Measurements from ENCODE around the gene PIGC.

DNA sequence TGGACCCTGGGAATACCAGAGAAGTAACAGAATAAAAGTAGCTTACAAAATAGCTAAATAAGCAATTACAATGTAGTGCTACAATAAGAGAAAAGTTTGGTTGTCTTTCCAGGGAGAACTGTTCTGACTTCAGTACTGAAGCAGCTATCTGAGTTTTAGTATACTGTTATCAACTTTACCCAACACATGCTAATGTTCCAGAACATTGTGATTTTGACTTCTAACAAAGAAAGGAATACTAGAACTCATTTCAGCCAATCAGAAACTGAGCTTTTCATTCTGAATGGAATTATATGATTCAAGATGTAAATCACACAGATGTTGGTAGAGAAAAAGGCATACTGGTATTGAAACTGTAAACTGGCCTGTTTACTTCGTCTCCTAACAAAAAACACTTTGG is 23.5 kb downstream of the PIGC start, which contains the start of gene C1orf105:
- TF ChIP-seq, protein P1, sequence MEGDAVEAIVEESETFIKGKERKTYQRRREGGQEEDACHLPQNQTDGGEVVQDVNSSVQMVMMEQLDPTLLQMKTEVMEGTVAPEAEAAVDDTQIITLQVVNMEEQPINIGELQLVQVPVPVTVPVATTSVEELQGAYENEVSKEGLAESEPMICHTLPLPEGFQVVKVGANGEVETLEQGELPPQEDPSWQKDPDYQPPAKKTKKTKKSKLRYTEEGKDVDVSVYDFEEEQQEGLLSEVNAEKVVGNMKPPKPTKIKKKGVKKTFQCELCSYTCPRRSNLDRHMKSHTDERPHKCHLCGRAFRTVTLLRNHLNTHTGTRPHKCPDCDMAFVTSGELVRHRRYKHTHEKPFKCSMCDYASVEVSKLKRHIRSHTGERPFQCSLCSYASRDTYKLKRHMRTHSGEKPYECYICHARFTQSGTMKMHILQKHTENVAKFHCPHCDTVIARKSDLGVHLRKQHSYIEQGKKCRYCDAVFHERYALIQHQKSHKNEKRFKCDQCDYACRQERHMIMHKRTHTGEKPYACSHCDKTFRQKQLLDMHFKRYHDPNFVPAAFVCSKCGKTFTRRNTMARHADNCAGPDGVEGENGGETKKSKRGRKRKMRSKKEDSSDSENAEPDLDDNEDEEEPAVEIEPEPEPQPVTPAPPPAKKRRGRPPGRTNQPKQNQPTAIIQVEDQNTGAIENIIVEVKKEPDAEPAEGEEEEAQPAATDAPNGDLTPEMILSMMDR (tag by site-specific recombination; IDR thresholded peaks at IDR 0.05): no peak
- TF ChIP-seq ZNF701 (tag by site-specific recombination; IDR thresholded peaks at IDR 0.05) (no peak), ZNF112 (tag by site-specific recombination; IDR thresholded peaks at IDR 0.05) (no peak), ZNF140 (tag by site-specific recombination; IDR thresholded peaks at IDR 0.05) (no peak), GLI4 (tag by site-specific recombination; IDR thresholded peaks at IDR 0.05) (no peak), ZNF707 (tag by site-specific recombination; IDR thresholded peaks at IDR 0.05) (no peak), ZBTB7A (tag by site-specific recombination; IDR thresholded peaks at IDR 0.05; ENCODE audit: low read depth) (no peak)
- TF ChIP-seq, protein P2, sequence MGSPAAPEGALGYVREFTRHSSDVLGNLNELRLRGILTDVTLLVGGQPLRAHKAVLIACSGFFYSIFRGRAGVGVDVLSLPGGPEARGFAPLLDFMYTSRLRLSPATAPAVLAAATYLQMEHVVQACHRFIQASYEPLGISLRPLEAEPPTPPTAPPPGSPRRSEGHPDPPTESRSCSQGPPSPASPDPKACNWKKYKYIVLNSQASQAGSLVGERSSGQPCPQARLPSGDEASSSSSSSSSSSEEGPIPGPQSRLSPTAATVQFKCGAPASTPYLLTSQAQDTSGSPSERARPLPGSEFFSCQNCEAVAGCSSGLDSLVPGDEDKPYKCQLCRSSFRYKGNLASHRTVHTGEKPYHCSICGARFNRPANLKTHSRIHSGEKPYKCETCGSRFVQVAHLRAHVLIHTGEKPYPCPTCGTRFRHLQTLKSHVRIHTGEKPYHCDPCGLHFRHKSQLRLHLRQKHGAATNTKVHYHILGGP (tag by site-specific recombination; IDR thresholded peaks at IDR 0.05): no peak
- TF ChIP-seq, protein P3, sequence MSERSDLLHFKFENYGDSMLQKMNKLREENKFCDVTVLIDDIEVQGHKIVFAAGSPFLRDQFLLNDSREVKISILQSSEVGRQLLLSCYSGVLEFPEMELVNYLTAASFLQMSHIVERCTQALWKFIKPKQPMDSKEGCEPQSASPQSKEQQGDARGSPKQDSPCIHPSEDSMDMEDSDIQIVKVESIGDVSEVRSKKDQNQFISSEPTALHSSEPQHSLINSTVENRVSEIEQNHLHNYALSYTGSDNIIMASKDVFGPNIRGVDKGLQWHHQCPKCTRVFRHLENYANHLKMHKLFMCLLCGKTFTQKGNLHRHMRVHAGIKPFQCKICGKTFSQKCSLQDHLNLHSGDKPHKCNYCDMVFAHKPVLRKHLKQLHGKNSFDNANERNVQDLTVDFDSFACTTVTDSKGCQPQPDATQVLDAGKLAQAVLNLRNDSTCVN (tag by site-specific recombination; optimal IDR thresholded peaks at IDR 0.05): no peak
